Stimulated activated naive CD8-positive, alpha-beta T cell treated with anti-CD3 and anti-CD28 coated beads, Interleukin-15, amount 100 ng/mL, for 72 hours (primary cell): ENCODE measurements around the gene NUP37.
"Not testable (repeated sequence)": the region's sequence is repeated elsewhere in the genome, so short reads cannot be mapped to it uniquely, and the experiment has no call there.

Experiments used
- ATAC-seq: fragments of 150-1000 bp; cut with Tn5 transposase; 2 replicates; pipeline ENCODE4 v1.10.0; 2021; ENCODE audit warnings: mild to moderate bottlenecking, moderate library complexity
- DNase-seq, 2 donors: peaks; one replicate each; pipeline ENCODE4 v3.0.0; 2021 to 2022
- H3K27ac Mint-ChIP-seq, 2 donors: one replicate each; pipeline ENCODE4 v1.8.0; 2022; ENCODE audit warnings: mild to moderate bottlenecking in 2 of 2, mixed read lengths in 2 of 2, moderate library complexity in 2 of 2
- H3K27me3 Mint-ChIP-seq: one replicate; pipeline ENCODE4 v1.8.0; 2022; ENCODE audit warnings: mixed read lengths
- H3K4me1 Mint-ChIP-seq: one replicate; pipeline ENCODE4 v1.8.0; 2022; ENCODE audit warnings: mild to moderate bottlenecking, mixed read lengths
- H3K4me3 Mint-ChIP-seq, 2 donors: one replicate each; pipeline ENCODE4 v1.8.0; 2022; ENCODE audit warnings: mild to moderate bottlenecking in 2 of 2, mixed read lengths in 2 of 2, moderate library complexity in 1 of 2
- H3K9me3 Mint-ChIP-seq, 2 donors: one replicate each; pipeline ENCODE4 v1.8.0; 2022; ENCODE audit warnings: mixed read lengths in 2 of 2

The NUP37 gene

GRCh38 chr12:102119674-102120563 lies at the start of gene NUP37, which contains the start of gene PARPBP:
Gene NUP37, minus strand, starts transcription at chr12:102120114. Its CDS starts 1,596 bp downstream, at chr12:102118518.
Gene PARPBP, plus strand, starts transcription at chr12:102120183. Its CDS starts 3,706 bp downstream, at chr12:102123889.
- no peaks in the 10 kb centered on the region for H3K27me3 Mint-ChIP-seq
- peak; percentile 97 for ATAC-seq

GRCh38 chr12:102167821-102168604 lies 48.1 kb upstream of the NUP37 start:
- Mint-ChIP-seq H3K27me3 (no peaks in the 10 kb centered on the region), H3K9me3 (no peaks in the 10 kb centered on the region), H3K4me3 (peak overlapping the region in 1 of 2 donors; percentile 38), H3K4me1 (peaks cover 14% of the 10 kb centered on the region), H3K27ac (peak overlapping the region; percentile 27 to 35)
- peak; percentile 90 for ATAC-seq
- DNase-seq: no peak

More at GRCh38 chr12:102119674-102120563, at the start of gene NUP37, which contains the start of gene PARPBP:
- Mint-ChIP-seq H3K27ac (peak within 1 kb of the TSS; percentile 92 to 98), H3K4me1 (peaks cover 26% of the 10 kb centered on the region), H3K4me3 (peak within 1 kb of the TSS; percentile 79 to 94), H3K9me3 (no peaks in the 10 kb centered on the region)
- peak; percentile 90 to 95 for DNase-seq

- H3K9me3 Mint-ChIP-seq: no peaks in the 10 kb centered on the region
- H3K4me3 Mint-ChIP-seq: no peak overlapping the region
- no peaks in the 10 kb centered on the region for H3K27me3 Mint-ChIP-seq
- peaks cover 14% of the 10 kb centered on the region for H3K4me1 Mint-ChIP-seq
- DNase-seq: no peak
- ATAC-seq: no peak
- no peak overlapping the region for H3K27ac Mint-ChIP-seq
Observed at GRCh38 chr12:102163383-102163782, 43.5 kb upstream of the NUP37 start.

- not testable (repeated sequence) for H3K4me3 Mint-ChIP-seq, H3K9me3 Mint-ChIP-seq
Observed at GRCh38 chr12:102155206-102155605, 35.3 kb upstream of the NUP37 start.

GRCh38 chr12:102147062-102147587 lies 27.2 kb upstream of the NUP37 start:
- not testable (repeated sequence) for DNase-seq, H3K27ac Mint-ChIP-seq, H3K4me3 Mint-ChIP-seq, H3K9me3 Mint-ChIP-seq, H3K4me1 Mint-ChIP-seq, H3K27me3 Mint-ChIP-seq, ATAC-seq

More at GRCh38 chr12:102155206-102155605, 35.3 kb upstream of the NUP37 start:
- not testable (repeated sequence) for H3K4me1 Mint-ChIP-seq, DNase-seq, H3K27ac Mint-ChIP-seq, ATAC-seq, H3K27me3 Mint-ChIP-seq

- no peaks in the 10 kb centered on the region for H3K27me3 Mint-ChIP-seq
- H3K4me3 Mint-ChIP-seq: no peak overlapping the region
- H3K9me3 Mint-ChIP-seq: no peaks in the 10 kb centered on the region
- peaks cover 12% of the 10 kb centered on the region for H3K4me1 Mint-ChIP-seq
- no peak for DNase-seq
- ATAC-seq: no peak
- no peak overlapping the region for H3K27ac Mint-ChIP-seq
Observed at GRCh38 chr12:102144221-102144620, 24.3 kb upstream of the NUP37 start.

GRCh38 chr12:102142866-102143373 lies 23.0 kb upstream of the NUP37 start:
- Mint-ChIP-seq H3K4me1 (peaks cover 12% of the 10 kb centered on the region), H3K27ac (peak overlapping the region in 1 of 2 donors; percentile 54)
- ATAC-seq, H3K27me3 Mint-ChIP-seq, H3K9me3 Mint-ChIP-seq, H3K4me3 Mint-ChIP-seq, DNase-seq: not testable (repeated sequence)

- H3K4me3 Mint-ChIP-seq, DNase-seq, H3K27ac Mint-ChIP-seq, ATAC-seq, H3K4me1 Mint-ChIP-seq, H3K27me3 Mint-ChIP-seq, H3K9me3 Mint-ChIP-seq: not testable (repeated sequence)
Observed at GRCh38 chr12:102137619-102138018, 17.7 kb upstream of the NUP37 start.

GRCh38 chr12:102131442-102131841 lies 11.5 kb upstream of the NUP37 start:
- not testable (repeated sequence) for H3K27me3 Mint-ChIP-seq, H3K4me3 Mint-ChIP-seq, ATAC-seq, DNase-seq, H3K4me1 Mint-ChIP-seq, H3K27ac Mint-ChIP-seq
- H3K9me3 Mint-ChIP-seq: peaks cover 6 to 12% of the 10 kb centered on the region in 2 donors

GRCh38 chr12:102130720-102131119 lies 10.8 kb upstream of the NUP37 start:
- H3K4me3 Mint-ChIP-seq, DNase-seq, H3K4me1 Mint-ChIP-seq, H3K27ac Mint-ChIP-seq, ATAC-seq, H3K27me3 Mint-ChIP-seq: not testable (repeated sequence)
- peaks cover 6 to 12% of the 10 kb centered on the region in 2 donors for H3K9me3 Mint-ChIP-seq

GRCh38 chr12:102121328-102121727 lies 1.4 kb upstream of the NUP37 start:
- peaks cover 26% of the 10 kb centered on the region for H3K4me1 Mint-ChIP-seq
- not testable (repeated sequence) for H3K27ac Mint-ChIP-seq, DNase-seq, ATAC-seq, H3K27me3 Mint-ChIP-seq, H3K9me3 Mint-ChIP-seq
- H3K4me3 Mint-ChIP-seq: peak overlapping the region; percentile 79 to 94

- Mint-ChIP-seq H3K9me3 (no peaks in the 10 kb centered on the region), H3K27me3 (no peaks in the 10 kb centered on the region), H3K27ac (peak overlapping the region; percentile 92 to 98), H3K4me3 (peak overlapping the region; percentile 79 to 94), H3K4me1 (peaks cover 26% of the 10 kb centered on the region)
- DNase-seq (peak in 1 of 2 donors; percentile 2), ATAC-seq (no peak)
Observed at GRCh38 chr12:102120886-102121285, 972 bp upstream of the NUP37 start.

- peak overlapping the region; percentile 92 to 98 for H3K27ac Mint-ChIP-seq
- peaks cover 26% of the 10 kb centered on the region for H3K4me1 Mint-ChIP-seq
- H3K27me3 Mint-ChIP-seq: no peaks in the 10 kb centered on the region
- ATAC-seq (no peak), DNase-seq (no peak)
- H3K4me3 Mint-ChIP-seq: peak overlapping the region; percentile 79 to 94
- no peaks in the 10 kb centered on the region for H3K9me3 Mint-ChIP-seq
Observed at GRCh38 chr12:102120564-102120873, 605 bp upstream of the NUP37 start.

GRCh38 chr12:102118874-102119273 lies 1.0 kb downstream of the NUP37 start:
- no peak for ATAC-seq
- Mint-ChIP-seq H3K4me1 (peaks cover 31% of the 10 kb centered on the region), H3K4me3 (peak overlapping the region; percentile 61 to 94), H3K9me3 (no peaks in the 10 kb centered on the region), H3K27me3 (no peaks in the 10 kb centered on the region), H3K27ac (peak overlapping the region in 1 of 2 donors; percentile 84)
- DNase-seq: no peak

- Mint-ChIP-seq H3K9me3 (no peaks in the 10 kb centered on the region), H3K27ac (no peak overlapping the region), H3K27me3 (no peaks in the 10 kb centered on the region), H3K4me1 (peaks cover 20% of the 10 kb centered on the region), H3K4me3 (no peak overlapping the region)
- DNase-seq: no peak
- ATAC-seq: no peak
Observed at GRCh38 chr12:102116392-102116791, 3.5 kb downstream of the NUP37 start.
